HG02885 (cell line): ENCODE data around the gene SMC1B.
"Not testable (repeated sequence)": the region's sequence is repeated elsewhere in the genome, so short reads cannot be mapped to it uniquely, and the experiment has no call there.

Source experiments
- ATAC-seq: cut with Tn5 transposase; IDR thresholded peaks from one replicate; pipeline ENCODE4 v1.9.1; 2021; ENCODE audit warnings: mild to moderate bottlenecking; ENCODE audit not compliant: unreplicated experiment, poor library complexity

Gene SMC1B

GRCh38 chr22:45308391-45308956 is 104.9 kb downstream of the SMC1B start:
- ATAC-seq = no peak

GRCh38 chr22:45306139-45306538 is 107.3 kb downstream of the SMC1B start:
- ATAC-seq = no peak

GRCh38 chr22:45305456-45306075 is 107.8 kb downstream of the SMC1B start:
- no peak for ATAC-seq

GRCh38 chr22:45304971-45305370 is 108.4 kb downstream of the SMC1B start:
- ATAC-seq = no peak

GRCh38 chr22:45303181-45303580 is 110.2 kb downstream of the SMC1B start:
- no peak for ATAC-seq

- ATAC-seq = no peak
Measured at GRCh38 chr22:45302751-45303150, 110.6 kb downstream of the SMC1B start.

- ATAC-seq = no peak
Measured at GRCh38 chr22:45298934-45299505, 114.4 kb downstream of the SMC1B start.

GRCh38 chr22:45296628-45297297 is 116.6 kb downstream of the SMC1B start:
- no peak for ATAC-seq

GRCh38 chr22:45295492-45295891 is 117.9 kb downstream of the SMC1B start:
- ATAC-seq = no peak

GRCh38 chr22:45295004-45295403 is 118.4 kb downstream of the SMC1B start:
- not testable (repeated sequence) for ATAC-seq
